GM12875 (cell line): ENCODE measurements around the gene ERGIC1.
"Not testable (repeated sequence)": the region's sequence is repeated elsewhere in the genome, so short reads cannot be mapped to it uniquely, and the experiment has no call there.

Experiments
- H3K4me3 ChIP-seq: one replicate; pipeline ENCODE4 v1.5.1; 2011; ENCODE audit warnings: low read depth, low read length, control low read depth
- CTCF ChIP-seq: IDR thresholded peaks from 2 replicates; pipeline ENCODE4 v1.5.1; 2011; ENCODE audit warnings: low read depth, mild to moderate bottlenecking, control low read depth, inconsistent platforms, low read length, moderate library complexity, borderline replicate concordance; ENCODE audit not compliant: insufficient read depth

Gene ERGIC1

DNA sequence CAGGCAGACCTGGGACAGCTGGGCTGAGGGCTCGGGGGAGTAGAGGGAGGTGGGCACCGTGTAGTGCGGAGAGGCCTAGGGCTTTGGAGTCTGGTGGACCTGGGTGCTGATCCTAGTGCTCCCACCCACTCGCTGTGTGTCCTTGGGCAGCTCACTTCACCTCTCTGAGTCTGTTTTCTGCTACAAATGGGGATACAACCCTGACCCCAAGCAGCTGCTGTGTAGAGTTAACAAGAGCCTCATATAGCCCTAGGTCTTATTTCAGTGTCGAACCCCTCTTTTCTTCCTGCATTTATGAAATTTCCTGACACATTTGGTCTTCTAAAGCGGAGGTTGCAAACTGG lies 16.4 kb downstream of the ERGIC1 start:
- H3K4me3 ChIP-seq = no peak overlapping the region
- TF ChIP-seq CTCF = no peak

DNA sequence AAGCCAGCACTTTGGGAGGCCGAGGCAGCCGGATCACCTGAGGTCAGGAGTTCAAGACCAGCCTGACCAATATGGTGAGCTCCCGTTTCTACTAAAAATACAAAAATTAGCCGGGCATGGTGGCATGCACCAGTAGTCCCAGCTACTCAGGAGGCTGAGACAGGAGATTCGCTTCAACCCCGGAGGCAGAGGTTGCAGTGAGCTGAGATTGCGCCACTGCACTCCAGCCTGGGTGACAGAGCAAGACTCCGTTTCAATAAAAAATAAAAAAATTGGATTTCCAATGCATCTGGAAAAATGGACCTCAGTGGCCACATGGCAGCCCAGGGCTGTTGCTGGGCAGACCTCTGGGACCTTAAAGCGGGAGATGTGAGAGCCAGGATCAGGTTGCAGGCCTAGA lies 17.2 kb downstream of the ERGIC1 start:
- H3K4me3 ChIP-seq = not testable (repeated sequence)

GRCh38 chr5:172852490-172853354 lies 18.7 kb downstream of the ERGIC1 start:
- no peak for TF ChIP-seq CTCF
- H3K4me3 ChIP-seq = no peak overlapping the region

GRCh38 chr5:172853355-172853975 lies 19.4 kb downstream of the ERGIC1 start:
- no peak overlapping the region for H3K4me3 ChIP-seq
- TF ChIP-seq CTCF = no peak

DNA sequence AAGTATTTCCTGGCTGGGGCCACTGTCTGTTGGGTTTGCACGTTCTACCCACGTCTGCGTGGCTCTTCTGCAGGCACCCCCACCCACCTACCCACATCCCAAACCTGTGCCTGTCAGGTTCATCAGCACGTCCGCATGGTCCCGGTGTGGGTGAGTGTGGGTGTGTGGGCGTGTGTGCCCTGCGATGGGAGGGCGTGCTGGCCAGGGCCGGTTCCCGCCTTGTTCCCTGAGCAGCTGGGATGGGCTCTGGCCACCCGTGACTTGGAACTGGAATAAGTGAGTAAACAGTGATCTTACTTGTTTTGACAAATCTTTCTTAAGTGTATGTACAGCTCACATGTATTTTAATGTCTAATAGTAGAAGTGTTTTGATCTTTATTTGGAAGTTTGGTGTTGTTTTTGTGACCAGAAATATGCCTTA lies 20.4 kb downstream of the ERGIC1 start:
- no peak for TF ChIP-seq CTCF
- H3K4me3 ChIP-seq = no peak overlapping the region

- no peak for TF ChIP-seq CTCF
- no peak overlapping the region for H3K4me3 ChIP-seq
Measured at GRCh38 chr5:172854971-172855370, 20.9 kb downstream of the ERGIC1 start.

- TF ChIP-seq CTCF = no peak
Measured at GRCh38 chr5:172855597-172856292, 21.7 kb downstream of the ERGIC1 start.

More at GRCh38 chr5:172855597-172856292, 21.7 kb downstream of the ERGIC1 start:
- H3K4me3 ChIP-seq = no peak overlapping the region
